Fibroblast of lung (primary cell): ENCODE measurements around the gene PNPLA7.

Experiments used
- CTCF ChIP-seq, 2 donors: IDR thresholded peaks in 1 of 2; conservative IDR thresholded peaks in 1 of 2; 1 replicate in 1 of 2; 2 replicates in 1 of 2; pipeline ENCODE4 v1.5.1; 2011 to 2012; ENCODE audit warnings: low read length in 2 of 2, control low read depth in 1 of 2, inconsistent platforms in 1 of 2, low read depth in 1 of 2, mild to moderate bottlenecking in 1 of 2
- EZH2 ChIP-seq: IDR thresholded peaks from 2 replicates; pipeline ENCODE4 v1.5.1; 2012; ENCODE audit warnings: low read length, control low read depth, mild to moderate bottlenecking; ENCODE audit errors: missing control alignments

GRCh38 chr9:137467161-137467581 lies 83.0 kb downstream of the PNPLA7 start:
- TF ChIP-seq EZH2 (no peak), CTCF (conservative IDR thresholded peaks at IDR 0.05 in 1 of 2, IDR thresholded peaks at IDR 0.05 in 1 of 2; ENCODE audit: low read depth in 1 of 2, low read length in 2 of 2) (no peak)
